Measurements from ENCODE around the gene MEMO1. TPM values are rescaled to one million over a fixed set of nuclear protein-coding genes. Genes with fewer than 3 reads are reported as not detected.
A peak's percentile ranks its signal among the peaks of the same experiment; 100 is the strongest.

MEMO1 gene
- total RNA-seq, 1 experiment from 2014 or later: 54.6 TPM

DNA sequence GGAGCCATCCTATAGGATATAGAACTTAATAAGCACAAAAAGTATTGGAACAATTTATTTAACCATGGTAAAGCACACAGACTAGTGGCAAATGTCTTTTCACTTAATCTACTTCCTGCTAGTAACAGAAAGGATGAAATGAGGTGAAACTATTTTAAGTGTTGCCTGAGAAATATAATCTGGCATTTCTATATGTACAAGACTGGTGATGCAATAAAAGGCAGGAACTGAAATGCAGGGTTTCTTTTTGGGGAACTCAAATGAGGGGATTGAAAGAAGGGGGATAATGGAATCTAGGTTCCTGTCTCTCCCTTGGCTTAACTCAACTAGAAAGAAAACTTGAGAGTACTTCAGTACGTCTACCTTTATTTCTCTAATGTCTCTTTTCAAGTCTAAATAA lies 122.3 kb downstream of the MEMO1 start:
- no peak overlapping the region for H3K27ac Mint-ChIP-seq (ENCODE audit: low read depth, unreplicated experiment)
- no TSS peak for BruUV-seq (replicated peaks)
- intact Hi-C loops (cut with micrococcal nuclease): loop anchor here (10.0 kb wide), 1 partner anchor 116 kb away; no protein-coding TSS in a partner anchor
- H3K9me3 Mint-ChIP-seq (ENCODE audit: unreplicated experiment): no peaks in the 10 kb centered on the region
- ChIA-PET CTCF (interaction anchor here (0.5 kb wide), 1 partner anchor 14 kb away, joined by 3 read pairs; no protein-coding TSS in a partner anchor), POLR2A (no interaction called here)
- H3K27me3 Mint-ChIP-seq (ENCODE audit: insufficient read depth, unreplicated experiment): no peaks in the 10 kb centered on the region
- no peaks in the 10 kb centered on the region for H3K4me1 Mint-ChIP-seq (ENCODE audit: insufficient read depth, unreplicated experiment)
- H3K36me3 Mint-ChIP-seq (ENCODE audit: insufficient read depth, unreplicated experiment): peaks cover 8% of the 10 kb centered on the region
- TF ChIP-seq, protein P1, sequence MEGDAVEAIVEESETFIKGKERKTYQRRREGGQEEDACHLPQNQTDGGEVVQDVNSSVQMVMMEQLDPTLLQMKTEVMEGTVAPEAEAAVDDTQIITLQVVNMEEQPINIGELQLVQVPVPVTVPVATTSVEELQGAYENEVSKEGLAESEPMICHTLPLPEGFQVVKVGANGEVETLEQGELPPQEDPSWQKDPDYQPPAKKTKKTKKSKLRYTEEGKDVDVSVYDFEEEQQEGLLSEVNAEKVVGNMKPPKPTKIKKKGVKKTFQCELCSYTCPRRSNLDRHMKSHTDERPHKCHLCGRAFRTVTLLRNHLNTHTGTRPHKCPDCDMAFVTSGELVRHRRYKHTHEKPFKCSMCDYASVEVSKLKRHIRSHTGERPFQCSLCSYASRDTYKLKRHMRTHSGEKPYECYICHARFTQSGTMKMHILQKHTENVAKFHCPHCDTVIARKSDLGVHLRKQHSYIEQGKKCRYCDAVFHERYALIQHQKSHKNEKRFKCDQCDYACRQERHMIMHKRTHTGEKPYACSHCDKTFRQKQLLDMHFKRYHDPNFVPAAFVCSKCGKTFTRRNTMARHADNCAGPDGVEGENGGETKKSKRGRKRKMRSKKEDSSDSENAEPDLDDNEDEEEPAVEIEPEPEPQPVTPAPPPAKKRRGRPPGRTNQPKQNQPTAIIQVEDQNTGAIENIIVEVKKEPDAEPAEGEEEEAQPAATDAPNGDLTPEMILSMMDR (IDR thresholded peaks at IDR 0.05; ENCODE audit: unreplicated experiment): no peak
- no peak for DNase-seq (ENCODE audit: unreplicated experiment)
- H3K4me3 Mint-ChIP-seq (ENCODE audit: unreplicated experiment): no peak overlapping the region

- peaks cover 6% of the 10 kb centered on the region for H3K36me3 Mint-ChIP-seq (ENCODE audit: insufficient read depth, unreplicated experiment)
- H3K4me3 Mint-ChIP-seq (ENCODE audit: unreplicated experiment): no peak overlapping the region
- CTCF ChIA-PET: interaction anchor here (0.6 to 1.7 kb wide), 4 partner anchors 16 to 1734 kb away, joined by 3 to 4 read pairs (median 4); no protein-coding TSS in a partner anchor
- intact Hi-C loops (cut with micrococcal nuclease): loop anchor here (10.0 kb wide), 1 partner anchor 118 kb away; no protein-coding TSS in a partner anchor
- peak; percentile 27 for DNase-seq (ENCODE audit: unreplicated experiment)
- no peaks in the 10 kb centered on the region for H3K4me1 Mint-ChIP-seq (ENCODE audit: insufficient read depth, unreplicated experiment)
- POLR2A ChIA-PET: interaction anchor here (0.9 to 1.4 kb wide), 2 partner anchors 8 to 82 kb away, joined by 3 read pairs; no protein-coding TSS in a partner anchor
- no peak overlapping the region for H3K27ac Mint-ChIP-seq (ENCODE audit: low read depth, unreplicated experiment)
- no peaks in the 10 kb centered on the region for H3K27me3 Mint-ChIP-seq (ENCODE audit: insufficient read depth, unreplicated experiment)
- TF ChIP-seq, protein P1 (IDR thresholded peaks at IDR 0.05; ENCODE audit: unreplicated experiment): peak; percentile 26
- H3K9me3 Mint-ChIP-seq (ENCODE audit: unreplicated experiment): no peaks in the 10 kb centered on the region
- BruUV-seq (replicated peaks): no TSS peak
Measured at GRCh38 chr2:31886700-31887099, 124.1 kb downstream of the MEMO1 start.

DNA sequence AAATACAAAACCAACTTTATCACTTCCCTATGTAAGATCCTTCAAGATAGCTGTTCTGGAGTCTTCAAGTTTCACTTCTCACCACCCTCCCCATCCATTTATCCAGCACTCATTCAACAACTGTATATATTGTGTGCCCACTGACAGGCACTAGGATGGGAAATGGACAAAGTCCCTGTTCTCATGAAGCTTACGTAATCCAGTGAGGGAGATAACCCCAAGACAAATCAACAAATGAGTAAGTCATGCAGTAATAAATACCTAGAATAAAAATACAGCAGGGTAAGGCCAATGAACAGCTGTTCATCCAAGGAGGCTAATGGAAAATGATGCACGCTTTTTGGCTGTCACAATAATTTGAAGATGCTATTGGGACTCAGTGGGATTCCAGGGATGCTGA lies 133.8 kb downstream of the MEMO1 start:
- Mint-ChIP-seq H3K27me3 (ENCODE audit: insufficient read depth, unreplicated experiment) (no peaks in the 10 kb centered on the region), H3K4me3 (ENCODE audit: unreplicated experiment) (no peak overlapping the region)

GRCh38 chr2:31874071-31874470 lies 136.7 kb downstream of the MEMO1 start:
- intact Hi-C loops (cut with micrococcal nuclease): no loop called here
- no peak for DNase-seq (ENCODE audit: unreplicated experiment)
- Mint-ChIP-seq H3K4me1 (ENCODE audit: insufficient read depth, unreplicated experiment) (peaks cover 11% of the 10 kb centered on the region), H3K4me3 (ENCODE audit: unreplicated experiment) (no peak overlapping the region), H3K36me3 (ENCODE audit: insufficient read depth, unreplicated experiment) (peaks cover 6% of the 10 kb centered on the region), H3K27ac (ENCODE audit: low read depth, unreplicated experiment) (no peak overlapping the region), H3K27me3 (ENCODE audit: insufficient read depth, unreplicated experiment) (no peaks in the 10 kb centered on the region), H3K9me3 (ENCODE audit: unreplicated experiment) (peaks cover 11% of the 10 kb centered on the region)
- CTCF ChIA-PET: no interaction called here
- TF ChIP-seq, protein P1 (IDR thresholded peaks at IDR 0.05; ENCODE audit: unreplicated experiment): no peak
- BruUV-seq (replicated peaks): no TSS peak
- POLR2A ChIA-PET: interaction anchor here (0.7 kb wide), 1 partner anchor 12 kb away, joined by 3 read pairs; no protein-coding TSS in a partner anchor

More for the DNA sequence above, 133.8 kb downstream of the MEMO1 start:
- TF ChIP-seq, protein P1 (IDR thresholded peaks at IDR 0.05; ENCODE audit: unreplicated experiment): no peak
- Mint-ChIP-seq H3K27ac (ENCODE audit: low read depth, unreplicated experiment) (no peak overlapping the region), H3K4me1 (ENCODE audit: insufficient read depth, unreplicated experiment) (peaks cover 11% of the 10 kb centered on the region), H3K9me3 (ENCODE audit: unreplicated experiment) (peaks cover 11% of the 10 kb centered on the region), H3K36me3 (ENCODE audit: insufficient read depth, unreplicated experiment) (peaks cover 16% of the 10 kb centered on the region)
- CTCF ChIA-PET: no interaction called here
- BruUV-seq (replicated peaks): no TSS peak
- intact Hi-C loops (cut with micrococcal nuclease): no loop called here
- POLR2A ChIA-PET: no interaction called here
- DNase-seq (ENCODE audit: unreplicated experiment): peak; percentile 36

Data from MCF 10A (cell line).